Eye (tissue), 1 donor: ENCODE results near the gene ACTMAP.
A peak's percentile ranks its signal among the peaks of the same experiment; 100 is the strongest.

Experiments
- DNase-seq: peaks from one replicate; pipeline ENCODE4 v3.0.0-alpha.2; 2015

The ACTMAP gene

GRCh38 chr19:40717880-40718773 lies 32.1 kb downstream of the ACTMAP start:
- DNase-seq = peak; percentile 27

- peak; percentile 25 for DNase-seq
Measured at GRCh38 chr19:40717325-40717879, 32.9 kb downstream of the ACTMAP start.

GRCh38 chr19:40716482-40717324 lies 33.6 kb downstream of the ACTMAP start, which contains the start of the genes COQ8B and ITPKC:
Gene COQ8B, minus strand, starts transcription at chr19:40716886. Its CDS starts 2,254 bp downstream, at chr19:40714632.
Gene ITPKC, plus strand, starts transcription at chr19:40717112. Its CDS starts 24 bp downstream, at chr19:40717136.
- DNase-seq = peak; percentile 100

- no peak for DNase-seq
Measured at GRCh38 chr19:40716031-40716481, 34.2 kb downstream of the ACTMAP start.

GRCh38 chr19:40714441-40715299 lies 35.6 kb downstream of the ACTMAP start:
- peak; percentile 99 for DNase-seq

- no peak for DNase-seq
Measured at GRCh38 chr19:40713939-40714338, 36.3 kb downstream of the ACTMAP start.

- no peak for DNase-seq
Measured at GRCh38 chr19:40709817-40710216, 40.5 kb downstream of the ACTMAP start.

GRCh38 chr19:40707615-40708014 lies 42.7 kb downstream of the ACTMAP start:
- no peak for DNase-seq

- no peak for DNase-seq
Measured at GRCh38 chr19:40705950-40706619, 44.2 kb downstream of the ACTMAP start.

- no peak for DNase-seq
Measured at GRCh38 chr19:40705362-40705651, 45.0 kb downstream of the ACTMAP start.

GRCh38 chr19:40704491-40705361 lies 45.6 kb downstream of the ACTMAP start:
- DNase-seq = no peak

GRCh38 chr19:40703029-40703755 lies 47.1 kb downstream of the ACTMAP start:
- peak; percentile 8 for DNase-seq

GRCh38 chr19:40702337-40703012 lies 47.8 kb downstream of the ACTMAP start:
- peak; percentile 61 for DNase-seq

- no peak for DNase-seq
Measured at GRCh38 chr19:40701758-40702157, 48.5 kb downstream of the ACTMAP start.

- no peak for DNase-seq
Measured at GRCh38 chr19:40700083-40700482, 50.2 kb downstream of the ACTMAP start.

GRCh38 chr19:40697007-40697406 lies 53.3 kb downstream of the ACTMAP start:
- no peak for DNase-seq

GRCh38 chr19:40695881-40696280 lies 54.4 kb downstream of the ACTMAP start:
- no peak for DNase-seq

- peak; percentile 8 for DNase-seq
Measured at GRCh38 chr19:40693896-40694295, 56.4 kb downstream of the ACTMAP start.

GRCh38 chr19:40693150-40693788 lies 57.0 kb downstream of the ACTMAP start:
- DNase-seq = no peak
